Central memory CD4-positive, alpha-beta T cell (primary cell): ENCODE measurements around the gene TPRN.

Source experiments
- DNase-seq: peaks from one replicate; pipeline ENCODE4 v3.0.0; 2022

Gene TPRN

GRCh38 chr9:137171149-137171900 is 29.2 kb downstream of the TPRN start:
- DNase-seq, result no peak

GRCh38 chr9:137170486-137171148 is 29.9 kb downstream of the TPRN start:
- no peak for DNase-seq

GRCh38 chr9:137169896-137170358 is 30.6 kb downstream of the TPRN start, which contains the start of gene LRRC26:
TSS of gene LRRC26 (minus strand) at chr9:137170051. CDS start at chr9:137169943, 108 bp downstream.
- DNase-seq, result no peak

- DNase-seq, result no peak
Measured at GRCh38 chr9:137168904-137169856, 31.4 kb downstream of the TPRN start.

GRCh38 chr9:137168573-137168903 is 32.0 kb downstream of the TPRN start:
- DNase-seq, result no peak

GRCh38 chr9:137167747-137168572 is 32.6 kb downstream of the TPRN start:
- DNase-seq, result no peak

- DNase-seq, result no peak
Measured at GRCh38 chr9:137167277-137167746, 33.2 kb downstream of the TPRN start.

GRCh38 chr9:137166380-137167229 is 33.9 kb downstream of the TPRN start:
- no peak for DNase-seq

GRCh38 chr9:137165250-137165836 is 35.2 kb downstream of the TPRN start:
- DNase-seq, result no peak

GRCh38 chr9:137164370-137165249 is 35.9 kb downstream of the TPRN start:
- no peak for DNase-seq

GRCh38 chr9:137163805-137164204 is 36.7 kb downstream of the TPRN start:
- no peak for DNase-seq

- DNase-seq, result no peak
Measured at GRCh38 chr9:137163365-137163715, 37.2 kb downstream of the TPRN start.

- no peak for DNase-seq
Measured at GRCh38 chr9:137162505-137163364, 37.8 kb downstream of the TPRN start.

GRCh38 chr9:137161558-137162486 is 38.7 kb downstream of the TPRN start:
- DNase-seq, result no peak

- no peak for DNase-seq
Measured at GRCh38 chr9:137160716-137161557, 39.6 kb downstream of the TPRN start.

GRCh38 chr9:137160054-137160425 is 40.5 kb downstream of the TPRN start:
- no peak for DNase-seq
